ENCODE data around the gene HOXB8.

Gene HOXB8

GRCh38 chr17:48610282-48611211 is 4.5 kb downstream of the HOXB8 start, which contains the start of gene HOXB7:
TSS of gene HOXB7 (minus strand) at chr17:48611017. CDS start at chr17:48610918, 99 bp downstream.
- Histone ChIP-seq H3K9ac (ENCODE audit: low read length) (peak within 1 kb of the TSS; percentile 68), H3K4me3 (ENCODE audit: low read depth, low read length, poor library complexity, severe bottlenecking) (peak within 1 kb of the TSS; percentile 63), H3F3A (ENCODE audit: insufficient read depth, low read length) (no peaks in the 10 kb centered on the region), H3K36me3 (ENCODE audit: insufficient read depth, low read length) (no peaks in the 10 kb centered on the region), H2AFZ (ENCODE audit: low read length) (peak within 1 kb of the TSS; percentile 71; the same call in 1 of the 2 replicates), H3K4me1 (ENCODE audit: insufficient read depth, low read length, severe bottlenecking) (peaks cover 3% of the 10 kb centered on the region), H3K27ac (ENCODE audit: low read depth, low read length, poor library complexity, severe bottlenecking) (no peak within 1 kb of the TSS), H3K9me3 (ENCODE audit: low read length) (no peaks in the 10 kb centered on the region), H3K27me3 (ENCODE audit: insufficient read depth, low read length) (no peaks in the 10 kb centered on the region), H3K79me2 (ENCODE audit: insufficient read depth, low read length) (no peaks in the 10 kb centered on the region), H3K9me2 (ENCODE audit: low read depth, low read length) (no peaks in the 10 kb centered on the region), H3K4me2 (ENCODE audit: low read length) (peak within 1 kb of the TSS; percentile 72), H4K20me1 (ENCODE audit: insufficient read depth, low read length) (no peaks in the 10 kb centered on the region)
- TF ChIP-seq EZH2 (IDR thresholded peaks at IDR 0.05; ENCODE audit: borderline replicate concordance, low read length), result no peak
- TF ChIP-seq, protein P1, sequence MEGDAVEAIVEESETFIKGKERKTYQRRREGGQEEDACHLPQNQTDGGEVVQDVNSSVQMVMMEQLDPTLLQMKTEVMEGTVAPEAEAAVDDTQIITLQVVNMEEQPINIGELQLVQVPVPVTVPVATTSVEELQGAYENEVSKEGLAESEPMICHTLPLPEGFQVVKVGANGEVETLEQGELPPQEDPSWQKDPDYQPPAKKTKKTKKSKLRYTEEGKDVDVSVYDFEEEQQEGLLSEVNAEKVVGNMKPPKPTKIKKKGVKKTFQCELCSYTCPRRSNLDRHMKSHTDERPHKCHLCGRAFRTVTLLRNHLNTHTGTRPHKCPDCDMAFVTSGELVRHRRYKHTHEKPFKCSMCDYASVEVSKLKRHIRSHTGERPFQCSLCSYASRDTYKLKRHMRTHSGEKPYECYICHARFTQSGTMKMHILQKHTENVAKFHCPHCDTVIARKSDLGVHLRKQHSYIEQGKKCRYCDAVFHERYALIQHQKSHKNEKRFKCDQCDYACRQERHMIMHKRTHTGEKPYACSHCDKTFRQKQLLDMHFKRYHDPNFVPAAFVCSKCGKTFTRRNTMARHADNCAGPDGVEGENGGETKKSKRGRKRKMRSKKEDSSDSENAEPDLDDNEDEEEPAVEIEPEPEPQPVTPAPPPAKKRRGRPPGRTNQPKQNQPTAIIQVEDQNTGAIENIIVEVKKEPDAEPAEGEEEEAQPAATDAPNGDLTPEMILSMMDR (IDR thresholded peaks at IDR 0.05; ENCODE audit: low read length), result no peak

DNA sequence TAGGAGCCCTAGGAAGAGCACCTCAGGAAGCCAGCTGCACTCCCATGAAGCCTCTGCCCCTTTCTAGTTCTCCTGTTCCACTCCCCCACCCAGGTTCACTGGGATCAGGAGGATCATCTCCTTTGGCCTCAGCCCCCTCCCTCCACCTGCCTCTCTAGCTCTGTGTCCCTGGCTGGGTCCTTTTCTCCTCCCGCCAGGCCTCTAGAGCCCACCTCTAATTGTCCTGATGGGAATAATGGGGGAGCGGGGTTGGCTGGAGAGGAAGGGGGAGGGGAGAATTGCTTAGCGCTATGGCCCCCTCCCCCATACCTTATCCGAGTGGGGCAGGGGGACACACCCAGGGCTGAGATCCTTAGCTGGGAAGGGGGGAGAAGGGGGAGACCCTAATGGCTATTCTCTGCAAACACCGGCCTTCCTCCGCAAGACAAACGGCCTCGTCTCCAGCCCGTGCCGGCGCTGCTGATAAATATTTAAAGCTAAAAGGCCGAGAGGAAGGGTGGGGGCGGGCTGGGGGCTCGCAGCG is 5.3 kb downstream of the HOXB8 start:
- no peaks in the 10 kb centered on the region for H3K36me3 ChIP-seq (ENCODE audit: insufficient read depth, low read length)
- no peaks in the 10 kb centered on the region for H3F3A ChIP-seq (ENCODE audit: insufficient read depth, low read length)
- peaks cover 3% of the 10 kb centered on the region for H3K4me1 ChIP-seq (ENCODE audit: insufficient read depth, low read length, severe bottlenecking)
- no peaks in the 10 kb centered on the region for H3K9me2 ChIP-seq (ENCODE audit: low read depth, low read length)
- no peaks in the 10 kb centered on the region for H3K79me2 ChIP-seq (ENCODE audit: insufficient read depth, low read length)
- peak overlapping the region; percentile 68 for H3K9ac ChIP-seq (ENCODE audit: low read length)
- no peaks in the 10 kb centered on the region for H3K9me3 ChIP-seq (ENCODE audit: low read length)
- no peak overlapping the region for H3K27ac ChIP-seq (ENCODE audit: low read depth, low read length, poor library complexity, severe bottlenecking)
- H3K27me3 ChIP-seq (ENCODE audit: insufficient read depth, low read length), result no peaks in the 10 kb centered on the region
- no peaks in the 10 kb centered on the region for H4K20me1 ChIP-seq (ENCODE audit: insufficient read depth, low read length)
- TF ChIP-seq EZH2 (IDR thresholded peaks at IDR 0.05; ENCODE audit: borderline replicate concordance, low read length), result no peak
- TF ChIP-seq, protein P1 (IDR thresholded peaks at IDR 0.05; ENCODE audit: low read length), result no peak
- peak overlapping the region; percentile 72 for H3K4me2 ChIP-seq (ENCODE audit: low read length)
- H2AFZ ChIP-seq (ENCODE audit: low read length), result no peak overlapping the region
- peak overlapping the region; percentile 63 for H3K4me3 ChIP-seq (ENCODE audit: low read depth, low read length, poor library complexity, severe bottlenecking)

- H3K9ac ChIP-seq (ENCODE audit: low read length), result no peak overlapping the region
- H3K4me3 ChIP-seq (ENCODE audit: low read depth, low read length, poor library complexity, severe bottlenecking), result no peak overlapping the region
- H3K9me3 ChIP-seq (ENCODE audit: low read length), result no peaks in the 10 kb centered on the region
- no peaks in the 10 kb centered on the region for H3K79me2 ChIP-seq (ENCODE audit: insufficient read depth, low read length)
- H3K36me3 ChIP-seq (ENCODE audit: insufficient read depth, low read length), result no peaks in the 10 kb centered on the region
- no peak overlapping the region for H3K27ac ChIP-seq (ENCODE audit: low read depth, low read length, poor library complexity, severe bottlenecking)
- no peaks in the 10 kb centered on the region for H3K27me3 ChIP-seq (ENCODE audit: insufficient read depth, low read length)
- TF ChIP-seq, protein P1 (IDR thresholded peaks at IDR 0.05; ENCODE audit: low read length), result no peak
- TF ChIP-seq EZH2 (IDR thresholded peaks at IDR 0.05; ENCODE audit: borderline replicate concordance, low read length), result no peak
- H3K4me1 ChIP-seq (ENCODE audit: insufficient read depth, low read length, severe bottlenecking), result peaks cover 3% of the 10 kb centered on the region
- no peaks in the 10 kb centered on the region for H3F3A ChIP-seq (ENCODE audit: insufficient read depth, low read length)
- H3K9me2 ChIP-seq (ENCODE audit: low read depth, low read length), result no peaks in the 10 kb centered on the region
- no peak overlapping the region for H2AFZ ChIP-seq (ENCODE audit: low read length)
- H3K4me2 ChIP-seq (ENCODE audit: low read length), result no peak overlapping the region
- no peaks in the 10 kb centered on the region for H4K20me1 ChIP-seq (ENCODE audit: insufficient read depth, low read length)
Measured at GRCh38 chr17:48609033-48609432, 6.1 kb downstream of the HOXB8 start.

All from OCI-LY1 (cell line).